Measurements from ENCODE around the gene FRMD7.

FRMD7 gene

DNA sequence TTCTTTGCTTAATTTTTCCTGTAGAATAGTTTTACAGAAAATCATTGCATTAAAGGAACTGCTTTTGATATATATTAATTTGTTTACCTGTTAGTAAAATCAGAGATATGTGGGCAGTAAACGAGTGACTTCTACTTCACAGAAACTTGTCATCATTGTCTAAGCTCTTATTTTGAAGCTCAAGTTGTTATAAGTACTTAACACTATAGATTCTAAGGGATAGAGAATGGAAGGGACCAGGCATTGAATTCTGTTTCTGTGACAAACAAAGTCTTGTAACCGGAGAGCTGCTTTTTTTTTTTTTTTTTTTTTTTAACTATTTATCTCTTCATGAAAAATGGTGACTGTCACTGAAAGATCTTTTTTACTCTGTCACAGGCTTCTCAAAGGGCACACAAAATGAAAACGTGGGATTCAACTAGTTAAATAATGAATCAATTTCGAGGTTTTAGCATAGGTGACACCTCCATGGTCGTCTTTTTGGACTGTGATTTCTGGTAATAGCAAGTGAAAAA lies 90.3 kb downstream of the FRMD7 start:
- TF ChIP-seq, protein P1, sequence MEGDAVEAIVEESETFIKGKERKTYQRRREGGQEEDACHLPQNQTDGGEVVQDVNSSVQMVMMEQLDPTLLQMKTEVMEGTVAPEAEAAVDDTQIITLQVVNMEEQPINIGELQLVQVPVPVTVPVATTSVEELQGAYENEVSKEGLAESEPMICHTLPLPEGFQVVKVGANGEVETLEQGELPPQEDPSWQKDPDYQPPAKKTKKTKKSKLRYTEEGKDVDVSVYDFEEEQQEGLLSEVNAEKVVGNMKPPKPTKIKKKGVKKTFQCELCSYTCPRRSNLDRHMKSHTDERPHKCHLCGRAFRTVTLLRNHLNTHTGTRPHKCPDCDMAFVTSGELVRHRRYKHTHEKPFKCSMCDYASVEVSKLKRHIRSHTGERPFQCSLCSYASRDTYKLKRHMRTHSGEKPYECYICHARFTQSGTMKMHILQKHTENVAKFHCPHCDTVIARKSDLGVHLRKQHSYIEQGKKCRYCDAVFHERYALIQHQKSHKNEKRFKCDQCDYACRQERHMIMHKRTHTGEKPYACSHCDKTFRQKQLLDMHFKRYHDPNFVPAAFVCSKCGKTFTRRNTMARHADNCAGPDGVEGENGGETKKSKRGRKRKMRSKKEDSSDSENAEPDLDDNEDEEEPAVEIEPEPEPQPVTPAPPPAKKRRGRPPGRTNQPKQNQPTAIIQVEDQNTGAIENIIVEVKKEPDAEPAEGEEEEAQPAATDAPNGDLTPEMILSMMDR (IDR thresholded peaks at IDR 0.05; ENCODE audit: extremely low read depth, missing control alignments), result no peak

DNA sequence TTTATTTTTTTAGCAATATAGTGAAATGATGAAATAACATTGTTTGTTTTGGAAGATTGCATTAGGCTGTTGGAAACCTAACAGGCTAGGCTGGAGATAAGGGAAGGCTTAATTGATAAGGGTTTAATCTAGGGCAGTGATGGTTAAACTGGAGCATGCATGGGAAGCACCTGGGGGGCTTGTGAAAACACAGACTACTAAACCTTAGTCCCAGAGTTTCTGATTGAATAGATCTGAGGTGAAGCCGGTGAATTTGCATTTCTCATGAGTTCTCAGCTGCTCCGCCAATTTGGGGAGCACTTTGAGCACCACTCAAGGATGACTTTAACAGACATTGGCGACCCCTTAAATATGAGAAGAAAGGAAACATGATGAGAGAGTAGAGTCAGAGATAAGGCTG lies 93.2 kb downstream of the FRMD7 start:
- no peak for DNase-seq (ENCODE audit: low spot score)
- TF ChIP-seq, protein P1 (IDR thresholded peaks at IDR 0.05; ENCODE audit: extremely low read depth, missing control alignments), result no peak

More for the DNA sequence above, 90.3 kb downstream of the FRMD7 start:
- DNase-seq (ENCODE audit: low spot score), result no peak

DNA sequence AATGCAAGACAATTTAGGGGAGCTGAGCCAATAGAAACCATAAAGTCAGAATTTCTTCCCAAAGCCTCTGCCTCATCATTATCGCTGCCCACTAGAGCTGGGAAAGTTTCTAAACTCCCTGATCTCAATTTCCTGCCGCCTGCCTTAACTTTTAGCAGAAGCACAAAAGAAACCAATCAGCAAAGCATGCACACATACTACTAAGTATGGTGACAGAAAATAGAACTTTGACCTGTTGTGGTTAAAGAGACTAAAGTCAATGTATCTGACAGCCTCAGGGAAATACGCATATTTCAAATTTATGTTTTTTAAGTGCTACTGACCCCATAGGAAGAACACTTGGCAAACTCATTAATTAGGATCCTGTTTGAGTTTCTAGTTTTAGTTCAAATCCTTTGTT lies 94.7 kb downstream of the FRMD7 start:
- no peak for DNase-seq (ENCODE audit: low spot score)
- TF ChIP-seq, protein P1 (IDR thresholded peaks at IDR 0.05; ENCODE audit: extremely low read depth, missing control alignments), result no peak

GRCh38 chrX:132031867-132032266 lies 96.0 kb downstream of the FRMD7 start:
- TF ChIP-seq, protein P1 (IDR thresholded peaks at IDR 0.05; ENCODE audit: extremely low read depth, missing control alignments), result no peak
- DNase-seq (ENCODE audit: low spot score), result no peak

DNA sequence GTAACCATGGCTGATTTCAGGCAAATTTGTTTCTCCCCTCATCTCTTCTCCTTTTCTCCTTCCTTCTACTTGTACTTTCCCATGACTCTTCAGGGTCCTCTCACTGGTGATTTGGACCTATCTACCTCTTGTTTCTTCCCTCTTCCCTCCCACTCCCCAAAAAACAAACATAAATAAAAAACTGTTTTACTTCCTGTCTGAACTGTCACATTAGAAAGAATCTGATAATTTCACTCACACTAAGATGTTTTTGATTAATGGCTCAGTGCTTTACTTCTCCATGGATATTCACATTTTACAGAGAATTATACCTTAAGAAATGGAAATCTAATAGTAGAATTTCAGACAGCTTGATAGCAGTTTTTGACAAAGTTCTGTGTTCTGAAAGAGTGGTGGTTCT lies 97.6 kb downstream of the FRMD7 start:
- no peak for DNase-seq (ENCODE audit: low spot score)
- TF ChIP-seq, protein P1 (IDR thresholded peaks at IDR 0.05; ENCODE audit: extremely low read depth, missing control alignments), result no peak

Data from GM20000 (cell line).